ENCODE measurements around the gene EPS8L1. TPM values are rescaled to one million over a fixed set of nuclear protein-coding genes. Genes with fewer than 3 reads are reported as not detected.

EPS8L1 gene
- total and polyA plus RNA-seq, 8 donors, result 5.3 to 37.5 (median 14.3) TPM

- H3K4me1 ChIP-seq, result peaks cover 0 to 3% of the 10 kb centered on the region in 2 donors
- H3K9me3 ChIP-seq, result no peaks in the 10 kb centered on the region
- H3K4me3 ChIP-seq, result no peak overlapping the region
- no peak for TF ChIP-seq CTCF (IDR thresholded peaks at IDR 0.05)
- no peaks in the 10 kb centered on the region for H3K36me3 ChIP-seq
- ATAC-seq, result no peak
- H3K27me3 ChIP-seq, result peaks cover 15 to 92% of the 10 kb centered on the region in 2 donors
- H3K27ac ChIP-seq, result no peak overlapping the region
- intact Hi-C loops (cut with DNase I), result no loop called here
- no peak for DNase-seq
These were observed 60.9 kb downstream of the EPS8L1 start for GRCh38 chr19:55136399-55137102.

Small RNA genes within 50 kb of the gene (microRNA-seq; reads per million reads assigned to microRNA genes)
- 0 reads per million in 2 donors for gene MIR7975

Other genes starting within 250 kb of the EPS8L1 start
- gene KIR2DS4, start 243.2 kb upstream of the EPS8L1 start, total RNA-seq, result under 1 TPM; 0.41 to 0.71 TPM
- under 1 TPM in 4 of 6 donors, not detected in 2; 0.15 to 0.34 (median 0.25) TPM for gene KIR2DS4, start 243.2 kb upstream of the EPS8L1 start, polyA plus RNA-seq (ENCODE audit: insufficient read length in 6 of 6)
- under 1 TPM; 0.20 to 0.42 TPM for gene KIR3DL2, start 225.4 kb upstream of the EPS8L1 start, total RNA-seq
- under 1 TPM in 1 of 6 donors, not detected in 5; 0.10 TPM for gene KIR3DL2, start 225.4 kb upstream of the EPS8L1 start, polyA plus RNA-seq (ENCODE audit: insufficient read length in 6 of 6)
- 10 to 100 TPM in 1 of 2 donors, under 1 TPM in 1; 0.99 to 19.5 TPM for gene FCAR, start 201.6 kb upstream of the EPS8L1 start, total RNA-seq
- gene FCAR, start 201.6 kb upstream of the EPS8L1 start, polyA plus RNA-seq (ENCODE audit: insufficient read length in 6 of 6), result 1 to 10 TPM in 1 of 6 donors, under 1 TPM in 5; 0.40 to 1.0 (median 0.79) TPM
- gene NCR1, start 169.7 kb upstream of the EPS8L1 start, total RNA-seq, result 1 to 10 TPM in 1 of 2 donors, under 1 TPM in 1; 0.73 to 2.6 TPM
- 1 to 10 TPM in 1 of 6 donors, under 1 TPM in 5; 0.26 to 2.5 (median 0.52) TPM for gene NCR1, start 169.7 kb upstream of the EPS8L1 start, polyA plus RNA-seq (ENCODE audit: insufficient read length in 6 of 6)
- under 1 TPM in 1 of 2 donors, not detected in 1; 0.09 TPM for gene NLRP7, start 128.3 kb upstream of the EPS8L1 start, total RNA-seq
- under 1 TPM in 1 of 6 donors, not detected in 5; 0.20 TPM for gene NLRP7, start 128.3 kb upstream of the EPS8L1 start, polyA plus RNA-seq (ENCODE audit: insufficient read length in 6 of 6)
- gene NLRP2, start 109.5 kb upstream of the EPS8L1 start, total RNA-seq, result 10 to 100 TPM; 11.3 to 33.4 TPM
- 10 to 100 TPM in 4 of 6 donors, 1 to 10 TPM in 2; 6.8 to 17.3 (median 11.1) TPM for gene NLRP2, start 109.5 kb upstream of the EPS8L1 start, polyA plus RNA-seq (ENCODE audit: insufficient read length in 6 of 6)
- 1 to 10 TPM in 1 of 2 donors, under 1 TPM in 1; 0.52 to 1.0 TPM for gene GP6, start 37.6 kb upstream of the EPS8L1 start, total RNA-seq
- 1 to 10 TPM in 2 of 6 donors, under 1 TPM in 4; 0.84 to 1.2 (median 0.91) TPM for gene GP6, start 37.6 kb upstream of the EPS8L1 start, polyA plus RNA-seq (ENCODE audit: insufficient read length in 6 of 6)
- gene RDH13, start 12.7 kb upstream of the EPS8L1 start, total RNA-seq, result 10 to 100 TPM; 24.2 to 38.0 TPM
- gene RDH13, start 12.7 kb upstream of the EPS8L1 start, polyA plus RNA-seq (ENCODE audit: insufficient read length in 6 of 6), result 10 to 100 TPM in 5 of 6 donors, 1 to 10 TPM in 1; 7.3 to 17.5 (median 12.1) TPM
- 100 to 1,000 TPM in 1 of 2 donors, 10 to 100 TPM in 1; 93.2 to 113 TPM for gene PPP1R12C, start 41.8 kb downstream of the EPS8L1 start, total RNA-seq
- gene PPP1R12C, start 41.8 kb downstream of the EPS8L1 start, polyA plus RNA-seq (ENCODE audit: insufficient read length in 6 of 6), result 10 to 100 TPM; 50.2 to 82.4 (median 64.6) TPM
- 1 to 10 TPM in 1 of 2 donors, not detected in 1; 1.6 TPM for gene TNNT1, start 73.3 kb downstream of the EPS8L1 start, total RNA-seq
- gene TNNT1, start 73.3 kb downstream of the EPS8L1 start, polyA plus RNA-seq (ENCODE audit: insufficient read length in 6 of 6), result 1 to 10 TPM; 1.1 to 4.3 (median 1.6) TPM
- gene TNNI3, start 81.9 kb downstream of the EPS8L1 start, total RNA-seq, result 1 to 10 TPM; 1.2 to 1.6 TPM
- 1 to 10 TPM in 1 of 6 donors, under 1 TPM in 4, not detected in 1; 0.75 to 1.6 (median 0.84) TPM for gene TNNI3, start 81.9 kb downstream of the EPS8L1 start, polyA plus RNA-seq (ENCODE audit: insufficient read length in 6 of 6)
- gene DNAAF3, start 90.7 kb downstream of the EPS8L1 start, total RNA-seq, result 10 to 100 TPM in 1 of 2 donors, under 1 TPM in 1; 0.76 to 11.0 TPM
- 1 to 10 TPM; 1.7 to 6.9 (median 5.4) TPM for gene DNAAF3, start 90.7 kb downstream of the EPS8L1 start, polyA plus RNA-seq (ENCODE audit: insufficient read length in 6 of 6)
- gene SYT5, start 104.4 kb downstream of the EPS8L1 start, total RNA-seq, result not detected
- gene SYT5, start 104.4 kb downstream of the EPS8L1 start, polyA plus RNA-seq (ENCODE audit: insufficient read length in 6 of 6), result 1 to 10 TPM in 3 of 6 donors, under 1 TPM in 3; 0.61 to 1.5 (median 0.94) TPM
- under 1 TPM; 0.20 to 0.63 TPM for gene PTPRH, start 133.6 kb downstream of the EPS8L1 start, total RNA-seq
- gene PTPRH, start 133.6 kb downstream of the EPS8L1 start, polyA plus RNA-seq (ENCODE audit: insufficient read length in 6 of 6), result under 1 TPM; 0.10 to 0.32 (median 0.20) TPM
- gene TMEM86B, start 152.9 kb downstream of the EPS8L1 start, total RNA-seq, result 1 to 10 TPM; 1.9 to 2.7 TPM
- gene TMEM86B, start 152.9 kb downstream of the EPS8L1 start, polyA plus RNA-seq (ENCODE audit: insufficient read length in 6 of 6), result 1 to 10 TPM; 2.3 to 4.4 (median 2.7) TPM
- 10 to 100 TPM; 56.0 to 81.8 TPM for gene PPP6R1, start 183.1 kb downstream of the EPS8L1 start, total RNA-seq
- gene PPP6R1, start 183.1 kb downstream of the EPS8L1 start, polyA plus RNA-seq (ENCODE audit: insufficient read length in 6 of 6), result 10 to 100 TPM; 33.4 to 43.8 (median 39.8) TPM
- gene HSPBP1, start 204.2 kb downstream of the EPS8L1 start, total RNA-seq, result 10 to 100 TPM; 23.8 to 31.0 TPM
- 10 to 100 TPM; 23.7 to 38.4 (median 30.5) TPM for gene HSPBP1, start 204.2 kb downstream of the EPS8L1 start, polyA plus RNA-seq (ENCODE audit: insufficient read length in 6 of 6)
- gene BRSK1, start 208.1 kb downstream of the EPS8L1 start, total RNA-seq, result 1 to 10 TPM; 2.2 to 3.3 TPM
- 10 to 100 TPM; 11.7 to 18.1 (median 14.9) TPM for gene BRSK1, start 208.1 kb downstream of the EPS8L1 start, polyA plus RNA-seq (ENCODE audit: insufficient read length in 6 of 6)
- 10 to 100 TPM; 13.3 to 29.5 TPM for gene TMEM150B, start 249.5 kb downstream of the EPS8L1 start, total RNA-seq
- 1 to 10 TPM in 1 of 6 donors, under 1 TPM in 5; 0.49 to 1.2 (median 0.82) TPM for gene TMEM150B, start 249.5 kb downstream of the EPS8L1 start, polyA plus RNA-seq (ENCODE audit: insufficient read length in 6 of 6)